NCI-H2107 treated with DMSO at 0.1 percent for 48 hours (cell line): ENCODE results near the gene EEF1G.
"Not testable (repeated sequence)": the region's sequence is repeated elsewhere in the genome, so short reads cannot be mapped to it uniquely, and the experiment has no call there.

ENCODE experiments used
- DNase-seq: peaks from one replicate; lab custom pipeline; 2025; ENCODE audit not compliant: unreplicated experiment; lab: John Stamatoyannopoulos, UW

EEF1G gene

GRCh38 chr11:62556108-62556874 is 17.4 kb downstream of the EEF1G start:
- no peak for DNase-seq

DNA sequence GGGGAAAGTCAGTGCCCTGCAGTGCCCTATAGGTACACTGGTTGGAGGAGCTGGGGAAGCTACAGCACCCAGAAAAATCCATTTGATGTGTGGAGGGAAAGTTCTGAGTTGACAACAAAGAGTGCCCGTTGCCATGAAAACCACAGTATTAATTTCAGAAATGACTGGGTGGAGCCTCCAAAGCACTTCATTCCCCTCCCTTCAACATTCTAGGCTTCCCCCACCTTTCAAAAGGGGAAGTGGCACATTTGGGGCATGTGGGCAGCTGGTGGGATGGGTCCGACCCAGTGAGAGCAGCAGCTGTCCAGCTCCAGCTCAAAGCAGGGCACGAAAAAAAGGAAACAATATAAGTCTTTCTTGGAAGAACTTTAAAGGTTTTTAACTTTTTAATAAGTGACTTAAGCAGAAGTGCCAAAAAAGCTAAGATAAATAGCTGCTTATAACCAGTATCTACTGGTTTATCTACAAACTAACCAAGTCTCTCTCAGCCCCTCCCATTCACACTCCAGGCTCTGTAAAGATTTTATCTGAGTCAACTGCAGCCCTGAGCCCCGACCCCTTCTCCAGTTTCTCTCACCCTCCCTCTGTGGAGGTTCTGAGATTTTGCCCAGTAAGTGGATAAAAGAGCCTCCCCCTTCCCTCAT is 18.1 kb downstream of the EEF1G start:
- no peak for DNase-seq

DNA sequence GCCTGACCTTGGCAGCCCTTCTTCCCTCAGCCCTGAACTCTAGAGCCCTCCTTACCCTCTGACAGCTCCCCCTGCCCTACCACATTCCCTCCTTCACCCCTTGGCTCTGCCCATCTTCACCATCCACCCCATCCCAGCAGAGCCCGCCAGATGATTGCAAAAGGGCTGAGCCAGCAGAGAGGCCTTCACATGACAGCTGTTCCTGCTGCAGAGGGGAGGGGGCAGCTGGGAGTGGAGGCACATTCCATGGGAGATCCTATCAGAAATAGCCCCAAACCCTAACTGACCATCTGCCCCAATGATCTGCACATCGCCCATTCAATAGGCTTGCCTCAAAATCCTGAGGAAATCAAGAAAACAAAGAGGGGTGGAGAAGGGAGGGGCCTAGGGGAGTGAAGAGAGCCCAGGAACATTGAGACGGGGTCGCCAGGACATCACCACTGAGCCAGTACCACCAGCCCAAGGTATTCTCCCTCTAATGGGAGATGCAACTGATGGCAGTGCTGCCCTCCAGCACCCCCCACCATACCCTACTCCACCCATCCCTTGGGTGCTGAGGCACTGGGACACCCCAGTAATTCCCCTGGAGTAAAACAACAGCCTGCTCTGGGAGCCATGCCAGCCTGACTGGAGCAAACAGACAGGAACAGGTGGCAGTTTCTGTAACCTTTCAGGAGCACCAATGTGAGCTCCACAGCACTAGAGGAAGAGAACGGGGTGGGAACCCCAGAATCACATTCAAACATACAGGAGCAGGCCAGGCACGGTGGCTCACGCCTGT is 19.1 kb downstream of the EEF1G start:
- no peak for DNase-seq

DNA sequence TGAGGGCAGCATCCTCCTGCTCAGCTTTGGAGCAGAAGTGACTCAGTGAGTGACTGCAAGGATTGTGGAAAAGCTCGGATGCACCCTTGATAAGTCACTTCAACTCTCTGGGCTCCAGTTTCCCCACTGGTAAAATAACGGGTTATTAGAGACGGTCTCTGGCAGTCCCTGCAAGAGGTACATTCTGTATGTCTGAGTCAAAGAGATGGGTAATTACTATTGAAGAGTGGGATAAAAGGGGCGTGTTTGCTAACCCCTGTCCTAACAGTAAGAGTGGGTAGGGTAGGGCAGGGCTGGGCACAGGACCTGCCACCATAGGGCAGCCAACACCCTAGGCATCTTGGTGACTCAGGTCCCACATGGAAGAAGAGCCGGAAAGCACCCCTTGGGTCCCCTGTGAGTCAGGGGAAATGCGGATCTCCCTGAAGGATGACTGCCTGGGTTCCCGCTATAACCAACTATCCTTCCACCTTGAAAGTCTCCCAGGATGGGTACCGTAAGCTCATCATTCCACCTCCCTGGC is 19.8 kb downstream of the EEF1G start:
- DNase-seq: no peak

GRCh38 chr11:62553080-62553838 is 20.4 kb downstream of the EEF1G start:
- DNase-seq: no peak

DNA sequence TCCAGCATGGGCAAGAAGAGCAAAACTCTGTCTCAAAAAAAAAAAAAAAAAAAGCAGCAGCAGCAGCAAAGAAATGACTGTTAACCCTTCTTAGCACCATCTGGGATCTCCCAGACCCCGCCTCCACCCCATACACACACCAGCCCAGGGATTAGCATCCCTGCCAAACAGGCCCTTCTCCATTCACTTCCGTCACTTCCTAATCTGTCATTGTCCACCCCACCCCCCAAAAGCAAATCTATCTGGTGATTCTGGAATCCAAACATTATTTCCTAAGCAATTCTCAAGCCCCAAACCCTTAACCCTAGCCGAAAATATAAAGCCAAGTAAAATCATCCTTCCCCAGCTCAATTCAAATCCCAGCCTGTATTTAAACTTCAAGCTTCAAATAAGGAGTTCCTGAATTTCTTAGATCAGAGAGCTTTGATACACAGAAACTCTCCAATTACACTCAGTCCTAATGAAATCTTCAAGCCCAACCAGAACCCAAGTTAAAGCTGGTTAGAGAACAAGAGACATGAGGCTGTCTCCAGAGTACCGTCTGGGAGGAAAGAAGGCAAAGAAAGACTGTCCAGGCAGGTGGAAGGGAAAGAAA is 21.1 kb downstream of the EEF1G start:
- no peak for DNase-seq

DNA sequence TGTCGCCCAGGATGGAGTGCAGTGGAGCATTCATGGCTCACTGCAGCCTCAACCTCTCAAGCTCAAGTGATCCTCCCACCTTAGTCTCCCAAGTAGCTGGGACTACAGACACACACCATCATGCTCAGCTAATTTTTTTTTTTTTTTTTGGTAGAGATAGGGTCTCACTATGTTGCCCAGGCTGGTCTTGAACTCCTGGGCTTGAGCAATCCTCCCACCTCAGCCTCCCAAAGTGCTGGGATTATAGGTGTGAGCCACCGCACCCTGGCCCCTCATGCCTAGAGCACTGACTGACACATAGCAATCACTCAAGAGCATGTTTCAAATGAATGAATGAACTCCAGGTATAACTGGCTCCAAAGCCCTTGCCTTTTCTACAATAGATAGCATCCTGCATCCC is 23.2 kb downstream of the EEF1G start:
- DNase-seq: not testable (repeated sequence)

DNA sequence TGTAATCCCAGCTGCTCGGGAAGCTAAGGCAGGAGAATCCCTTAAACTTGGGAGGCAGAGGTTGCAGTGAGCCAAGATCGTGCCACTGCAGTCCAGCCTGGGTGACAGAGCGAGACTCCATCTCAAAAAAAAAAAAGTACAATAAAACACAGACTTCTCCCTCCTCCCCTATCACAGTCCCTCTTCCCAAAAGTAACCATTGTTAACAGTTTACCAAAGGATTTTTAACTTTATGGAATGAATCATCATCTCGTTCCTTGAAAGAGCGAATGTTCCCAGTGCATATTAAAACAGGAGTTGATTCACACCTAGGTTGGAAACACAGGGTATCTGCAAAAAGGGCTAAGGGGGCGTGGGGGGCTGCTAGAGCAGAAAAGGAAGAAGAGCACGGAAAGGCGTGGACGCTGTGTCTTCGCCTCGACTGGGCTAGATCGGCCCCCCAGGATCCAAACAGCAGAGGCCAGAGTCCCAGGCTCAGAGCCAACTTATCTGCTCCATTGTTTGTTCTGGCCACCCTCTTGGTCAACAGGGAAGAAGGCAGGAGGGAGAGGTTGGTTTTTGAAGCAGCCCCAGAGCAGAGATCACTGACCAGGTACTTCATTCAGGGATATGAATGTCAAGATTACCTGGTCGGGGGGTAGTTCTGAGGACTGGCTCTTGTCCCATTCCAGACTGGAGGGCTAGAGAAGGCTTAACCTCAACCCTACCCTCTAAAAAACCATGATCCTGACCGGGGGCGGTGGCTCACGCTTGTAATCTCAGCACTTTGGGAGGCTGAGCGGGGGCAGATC is 25.0 kb downstream of the EEF1G start:
- no peak for DNase-seq

DNA sequence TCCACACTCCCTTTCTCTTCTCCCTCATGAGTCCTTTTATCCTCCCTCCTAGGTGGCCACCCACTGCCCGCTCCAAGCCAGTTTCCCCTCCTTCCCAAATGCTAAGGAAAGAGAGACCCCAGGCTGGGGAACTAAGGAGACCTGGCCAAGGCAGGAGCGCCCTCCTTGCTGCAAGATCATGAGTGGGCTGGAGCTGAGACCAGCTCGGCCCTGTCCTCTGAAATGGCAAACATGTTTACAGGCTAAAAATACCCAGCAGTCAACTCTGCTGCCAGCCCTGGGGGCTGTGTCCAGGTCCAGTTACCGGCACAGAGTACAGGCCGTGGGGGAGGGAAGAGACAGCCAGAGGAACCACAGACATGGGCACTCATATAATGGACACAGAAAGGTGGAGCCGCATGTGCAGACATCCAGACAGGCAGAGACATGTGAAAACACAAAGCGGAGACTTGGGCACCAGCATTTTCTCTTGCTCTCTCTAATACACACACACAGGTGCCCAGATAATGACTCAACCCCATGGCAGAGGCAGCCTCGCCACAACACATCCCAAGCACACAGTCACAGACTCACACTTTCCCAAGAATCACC is 25.9 kb downstream of the EEF1G start:
- no peak for DNase-seq

GRCh38 chr11:62546929-62547625 is 26.6 kb downstream of the EEF1G start:
- DNase-seq: no peak

- DNase-seq: no peak
Observed at GRCh38 chr11:62546244-62546928, 27.3 kb downstream of the EEF1G start, which contains the start of gene AHNAK. TSS of gene AHNAK (minus strand) at chr11:62546806. CDS start at chr11:62536098, 10,708 bp downstream.

DNA sequence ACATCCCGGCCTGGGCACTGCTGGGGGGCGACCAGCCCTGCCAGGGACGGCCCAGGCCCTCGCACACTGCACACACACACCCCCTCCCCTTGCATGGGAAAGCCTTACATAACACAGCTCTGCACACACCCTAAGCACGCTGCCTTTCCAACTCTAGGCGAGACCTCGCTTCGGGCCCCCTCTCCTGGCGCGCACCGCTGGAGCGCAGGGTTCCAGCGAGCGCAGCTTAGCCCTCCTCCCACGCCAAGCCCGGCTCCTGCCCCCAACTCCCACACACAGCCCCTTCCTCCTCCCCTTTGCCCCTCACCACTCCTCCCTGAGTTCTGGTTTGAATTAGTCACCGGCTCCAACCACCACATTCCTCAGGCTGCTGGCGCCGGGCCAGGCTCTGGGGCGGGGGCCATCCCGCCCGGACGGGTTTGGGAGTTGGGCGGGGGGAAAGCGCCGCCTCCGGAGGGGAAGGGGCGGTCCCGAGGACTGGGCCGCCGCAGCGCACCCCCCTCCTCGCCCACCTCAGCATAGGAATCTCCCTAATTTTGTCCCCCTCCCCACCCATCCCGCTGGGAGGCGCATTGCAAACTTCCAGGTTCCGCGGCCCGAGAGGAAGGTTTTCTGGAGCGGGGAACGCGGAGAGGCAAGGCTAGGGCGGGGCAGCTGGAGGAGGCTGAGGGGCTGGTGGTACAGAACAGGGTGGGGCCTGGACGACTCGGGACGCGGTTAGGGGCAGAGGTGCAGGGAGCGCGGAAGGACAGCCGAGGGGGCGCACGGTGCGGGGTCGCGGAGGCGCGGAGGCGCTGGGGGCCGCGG is 28.1 kb downstream of the EEF1G start:
- DNase-seq: no peak

DNA sequence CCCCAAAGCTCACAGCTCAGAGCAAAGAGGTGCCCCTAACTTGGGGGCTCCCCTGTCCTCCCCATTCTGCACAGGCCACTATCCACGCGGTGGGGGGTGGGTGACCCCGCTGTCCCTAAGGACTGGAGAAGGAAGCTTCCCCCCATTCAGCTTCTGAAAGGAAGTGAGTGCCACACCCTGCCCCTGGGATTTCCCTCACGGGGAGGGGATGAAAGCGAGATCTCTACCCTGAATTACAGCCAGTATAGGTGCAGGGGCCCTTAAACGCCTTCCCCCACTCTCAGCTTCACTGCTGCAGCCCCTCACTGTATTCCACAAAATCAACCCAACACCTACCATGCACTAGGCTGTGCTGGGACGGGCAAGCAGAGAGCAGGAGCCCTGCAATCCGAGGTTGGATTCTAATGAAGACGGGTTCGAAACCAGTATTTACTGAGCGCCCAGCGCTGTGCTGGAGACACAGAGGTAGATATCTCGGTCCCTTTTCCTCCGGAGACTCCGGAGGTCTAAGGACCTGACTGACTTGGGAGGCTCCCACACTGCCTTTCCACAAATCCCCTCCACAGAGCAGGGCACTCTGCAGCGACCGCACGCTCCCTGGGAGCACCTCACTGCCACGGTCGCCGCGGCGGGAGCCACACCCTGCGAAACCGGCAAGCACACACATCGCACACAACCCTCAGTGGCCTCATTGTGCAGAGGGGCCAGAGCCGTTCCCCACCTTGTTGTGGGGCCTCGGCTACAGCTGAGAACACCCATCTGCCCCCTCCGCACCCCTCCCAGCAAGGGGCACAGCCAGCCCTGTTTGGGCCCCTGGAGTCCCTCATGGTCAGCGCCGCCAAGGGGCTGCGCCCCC is 28.9 kb downstream of the EEF1G start:
- DNase-seq: no peak

- no peak for DNase-seq
Observed at GRCh38 chr11:62543680-62544444, 29.8 kb downstream of the EEF1G start.

DNA sequence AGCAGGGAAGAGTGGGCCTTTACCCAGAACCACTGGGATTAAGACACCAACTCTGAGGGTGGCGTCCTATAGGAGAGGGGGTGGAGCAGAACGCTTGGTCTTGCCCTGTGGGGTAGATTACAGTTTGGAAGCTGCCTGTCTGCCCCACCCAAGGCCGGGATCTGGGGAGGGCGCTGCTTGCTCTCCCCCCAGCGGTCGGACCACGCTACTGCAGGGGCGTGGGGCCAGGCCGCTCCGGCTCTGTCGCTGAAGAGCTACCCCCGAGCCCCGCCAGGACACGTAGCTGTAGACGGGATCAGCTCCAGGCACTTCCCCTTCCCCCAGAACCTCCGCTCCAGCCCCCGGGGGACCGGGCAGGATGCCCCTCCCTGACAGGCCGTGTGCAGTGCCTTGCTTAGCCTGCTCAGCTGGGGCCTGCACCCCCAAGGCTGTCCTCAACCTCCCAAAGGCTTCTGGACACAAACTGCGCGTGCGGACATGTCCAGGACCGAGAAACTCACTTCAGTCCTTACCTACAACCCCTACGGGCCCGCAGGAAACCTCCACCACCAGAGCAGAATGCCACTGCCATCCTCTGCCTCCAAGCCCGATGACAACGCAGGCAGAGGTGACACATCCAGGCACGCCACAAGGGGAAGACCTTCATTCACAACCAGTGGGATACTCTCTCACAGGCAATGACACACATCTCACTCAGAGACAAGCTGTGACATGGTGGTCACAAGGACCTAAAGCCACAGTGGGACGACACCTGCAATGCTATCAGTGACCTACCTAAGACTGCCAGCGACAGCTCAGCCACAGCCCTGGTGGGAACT is 30.7 kb downstream of the EEF1G start:
- DNase-seq: peak; percentile 40
